ENCODE data around the gene C6orf118.

- TF ChIP-seq, protein P1, sequence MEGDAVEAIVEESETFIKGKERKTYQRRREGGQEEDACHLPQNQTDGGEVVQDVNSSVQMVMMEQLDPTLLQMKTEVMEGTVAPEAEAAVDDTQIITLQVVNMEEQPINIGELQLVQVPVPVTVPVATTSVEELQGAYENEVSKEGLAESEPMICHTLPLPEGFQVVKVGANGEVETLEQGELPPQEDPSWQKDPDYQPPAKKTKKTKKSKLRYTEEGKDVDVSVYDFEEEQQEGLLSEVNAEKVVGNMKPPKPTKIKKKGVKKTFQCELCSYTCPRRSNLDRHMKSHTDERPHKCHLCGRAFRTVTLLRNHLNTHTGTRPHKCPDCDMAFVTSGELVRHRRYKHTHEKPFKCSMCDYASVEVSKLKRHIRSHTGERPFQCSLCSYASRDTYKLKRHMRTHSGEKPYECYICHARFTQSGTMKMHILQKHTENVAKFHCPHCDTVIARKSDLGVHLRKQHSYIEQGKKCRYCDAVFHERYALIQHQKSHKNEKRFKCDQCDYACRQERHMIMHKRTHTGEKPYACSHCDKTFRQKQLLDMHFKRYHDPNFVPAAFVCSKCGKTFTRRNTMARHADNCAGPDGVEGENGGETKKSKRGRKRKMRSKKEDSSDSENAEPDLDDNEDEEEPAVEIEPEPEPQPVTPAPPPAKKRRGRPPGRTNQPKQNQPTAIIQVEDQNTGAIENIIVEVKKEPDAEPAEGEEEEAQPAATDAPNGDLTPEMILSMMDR (IDR thresholded peaks at IDR 0.05; ENCODE audit: control extremely low read depth in 1 of 3, insufficient read depth in 1 of 3, low read depth in 1 of 3, low read length in 3 of 3), result no peak
- no peak for TF ChIP-seq EZH2 (IDR thresholded peaks at IDR 0.05; ENCODE audit: low read depth, low read length, severe bottlenecking)
- no peak for TF ChIP-seq RNF2 (IDR thresholded peaks at IDR 0.05; ENCODE audit: borderline replicate concordance, low read depth, low read length, missing control alignments, poor library complexity, severe bottlenecking)
- TF ChIP-seq POLR2AphosphoS5 (IDR thresholded peaks at IDR 0.05; ENCODE audit: low read depth, low read length), result no peak
- TF ChIP-seq BRCA1 (IDR thresholded peaks at IDR 0.05; ENCODE audit: low read depth, low read length), result no peak
- TF ChIP-seq CEBPB (IDR thresholded peaks at IDR 0.05; ENCODE audit: low read depth, low read length), result no peak
- TF ChIP-seq TCF12 (IDR thresholded peaks at IDR 0.05; ENCODE audit: low read depth, low read length), result no peak
- TF ChIP-seq BCL11A (IDR thresholded peaks at IDR 0.05; ENCODE audit: low read depth in 2 of 2, low read length in 2 of 2), result no peak
- TF ChIP-seq POLR2A (IDR thresholded peaks at IDR 0.05; ENCODE audit: control extremely low read depth in 1 of 2, low read depth in 2 of 2, low read length in 2 of 2), result no peak
- no peak for TF ChIP-seq TAF1 (IDR thresholded peaks at IDR 0.05; ENCODE audit: low read depth, low read length)
- TF ChIP-seq ATF3 (IDR thresholded peaks at IDR 0.05; ENCODE audit: insufficient read depth, low read depth, low read length), result no peak
These were observed 65.6 kb downstream of the C6orf118 start for GRCh38 chr6:165243801-165244200.
